ENCODE measurements around the gene TNFSF12. TPM values are rescaled to one million over a fixed set of nuclear protein-coding genes. Genes with fewer than 3 reads are reported as not detected.

Gene TNFSF12
- polyA plus RNA-seq, 1 experiment, result 27.1 TPM

- Histone ChIP-seq H3K4me3 (ENCODE audit: low read depth, low read length) (no peak overlapping the region), H3K27me3 (ENCODE audit: control insufficient read depth, insufficient read depth, low read length) (no peaks in the 10 kb centered on the region), H3K27ac (ENCODE audit: low read depth, low read length) (no peak overlapping the region), H3K9me3 (ENCODE audit: control insufficient read depth, insufficient read depth, low read length) (no peaks in the 10 kb centered on the region; the same call in 1 of the 2 replicates)
- TF ChIP-seq CTCF (IDR thresholded peaks at IDR 0.05; ENCODE audit: low read depth, low read length), result no peak
- CTCF ChIA-PET, result interaction anchor here (0.6 to 3.1 kb wide), 30 partner anchors 9 to 279 kb away, joined by 3 to 116 read pairs (median 7); partner anchors contain the start of genes MPDU1, NEURL4, NLGN2 and SLC2A4
- POLR2A ChIA-PET, result interaction anchor here (1.1 to 1.8 kb wide), 5 partner anchors 14 to 156 kb away, joined by 3 to 8 read pairs (median 7); partner anchors contain the start of genes SPEM1, TMEM256 and ZBTB4
- DNase-seq (ENCODE audit: low read depth, low spot score), result no peak
Observed at GRCh38 chr17:7559320-7560171, 10.7 kb downstream of the TNFSF12 start.

- POLR2A ChIA-PET, result interaction anchor here (1.0 to 1.8 kb wide), 7 partner anchors 13 to 157 kb away, joined by 3 to 9 read pairs (median 7); partner anchors contain the start of genes MPDU1, POLR2A, SPEM1 and TMEM256
Observed at GRCh38 chr17:7560172-7561027, 11.5 kb downstream of the TNFSF12 start.

GRCh38 chr17:7561028-7561575 is 12.2 kb downstream of the TNFSF12 start:
- CTCF ChIA-PET, result interaction anchor here (0.5 to 3.1 kb wide), 71 partner anchors 9 to 515 kb away, joined by 3 to 116 read pairs (median 5); partner anchors contain the start of genes CD68, MPDU1, NEURL4 and NLGN2

More at GRCh38 chr17:7560172-7561027, 11.5 kb downstream of the TNFSF12 start:
- H3K27ac ChIP-seq (ENCODE audit: low read depth, low read length), result peak overlapping the region; percentile 25
- CTCF ChIA-PET, result interaction anchor here (0.5 to 3.1 kb wide), 66 partner anchors 8 to 514 kb away, joined by 3 to 116 read pairs (median 5); partner anchors contain the start of genes CD68, MPDU1, NEURL4 and NLGN2
- H3K27me3 ChIP-seq (ENCODE audit: control insufficient read depth, insufficient read depth, low read length), result no peaks in the 10 kb centered on the region
- DNase-seq (ENCODE audit: low read depth, low spot score), result no peak
- H3K4me3 ChIP-seq (ENCODE audit: low read depth, low read length), result peak overlapping the region; percentile 82; the same call in 1 of the 2 replicates
- TF ChIP-seq CTCF (IDR thresholded peaks at IDR 0.05; ENCODE audit: low read depth, low read length), result peak; percentile 70
- no peaks in the 10 kb centered on the region; the same call in 1 of the 2 replicates for H3K9me3 ChIP-seq (ENCODE audit: control insufficient read depth, insufficient read depth, low read length)

More at GRCh38 chr17:7561028-7561575, 12.2 kb downstream of the TNFSF12 start:
- peak; percentile 61 for DNase-seq (ENCODE audit: low read depth, low spot score)
- peak; percentile 83 for TF ChIP-seq CTCF (IDR thresholded peaks at IDR 0.05; ENCODE audit: low read depth, low read length)
- Histone ChIP-seq H3K27me3 (ENCODE audit: control insufficient read depth, insufficient read depth, low read length) (no peaks in the 10 kb centered on the region), H3K9me3 (ENCODE audit: control insufficient read depth, insufficient read depth, low read length) (no peaks in the 10 kb centered on the region; the same call in 1 of the 2 replicates), H3K4me3 (ENCODE audit: low read depth, low read length) (peak overlapping the region; percentile 82), H3K27ac (ENCODE audit: low read depth, low read length) (peak overlapping the region; percentile 83)
- POLR2A ChIA-PET, result interaction anchor here (0.6 to 1.8 kb wide), 10 partner anchors 12 to 157 kb away, joined by 3 to 9 read pairs (median 4); partner anchors contain the start of genes MPDU1, POLR2A, SPEM1 and TMEM256
